Peyer's patch (tissue), 4 donors: ENCODE measurements around the gene GRHL3.

Experiments
- POLR2A ChIP-seq, 2 donors: fragments of 450-650 bp; IDR thresholded peaks; one replicate each; pipeline ENCODE4 v1.5.1; 2017; ENCODE audit warnings: antibody characterized with exemption in 2 of 2, mild to moderate bottlenecking in 2 of 2, moderate library complexity in 2 of 2
- TF ChIP-seq, protein P1 (sequence below), 6 experiments: fragments of 450-650 bp in 4 of 6; fragments of 200-600 bp in 2 of 6; sonication (generic) in 1 of 6; IDR thresholded peaks; one replicate each; pipeline ENCODE4 v1.5.1; 2017 to 2019; ENCODE audit warnings: antibody characterized with exemption in 6 of 6, mild to moderate bottlenecking in 3 of 6, moderate library complexity in 1 of 6

DNA sequence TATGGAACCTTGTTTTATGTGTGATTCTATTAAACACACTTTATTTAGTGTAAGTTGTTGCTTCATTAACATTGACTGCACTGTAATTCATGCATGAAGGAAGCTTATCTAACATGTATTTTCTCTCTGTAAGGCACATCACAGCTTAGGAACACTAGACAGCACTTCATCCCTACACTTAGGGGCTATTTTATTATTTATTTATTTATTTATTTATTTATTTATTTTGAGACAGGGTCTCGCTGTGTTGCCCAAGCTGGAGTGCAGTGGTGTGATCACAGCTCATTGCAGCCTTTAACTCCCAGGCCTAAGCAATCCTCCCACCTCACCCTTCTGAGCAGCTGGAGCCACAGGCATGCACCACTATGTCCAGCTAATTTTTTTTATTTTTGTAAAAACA lies 30.7 kb upstream of the GRHL3 start:
- no peak for TF ChIP-seq POLR2A (IDR thresholded peaks at IDR 0.05)
- TF ChIP-seq, protein P1, sequence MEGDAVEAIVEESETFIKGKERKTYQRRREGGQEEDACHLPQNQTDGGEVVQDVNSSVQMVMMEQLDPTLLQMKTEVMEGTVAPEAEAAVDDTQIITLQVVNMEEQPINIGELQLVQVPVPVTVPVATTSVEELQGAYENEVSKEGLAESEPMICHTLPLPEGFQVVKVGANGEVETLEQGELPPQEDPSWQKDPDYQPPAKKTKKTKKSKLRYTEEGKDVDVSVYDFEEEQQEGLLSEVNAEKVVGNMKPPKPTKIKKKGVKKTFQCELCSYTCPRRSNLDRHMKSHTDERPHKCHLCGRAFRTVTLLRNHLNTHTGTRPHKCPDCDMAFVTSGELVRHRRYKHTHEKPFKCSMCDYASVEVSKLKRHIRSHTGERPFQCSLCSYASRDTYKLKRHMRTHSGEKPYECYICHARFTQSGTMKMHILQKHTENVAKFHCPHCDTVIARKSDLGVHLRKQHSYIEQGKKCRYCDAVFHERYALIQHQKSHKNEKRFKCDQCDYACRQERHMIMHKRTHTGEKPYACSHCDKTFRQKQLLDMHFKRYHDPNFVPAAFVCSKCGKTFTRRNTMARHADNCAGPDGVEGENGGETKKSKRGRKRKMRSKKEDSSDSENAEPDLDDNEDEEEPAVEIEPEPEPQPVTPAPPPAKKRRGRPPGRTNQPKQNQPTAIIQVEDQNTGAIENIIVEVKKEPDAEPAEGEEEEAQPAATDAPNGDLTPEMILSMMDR (IDR thresholded peaks at IDR 0.05), result no peak
